ENCODE data around the gene TMPO. TPM values are rescaled to one million over a fixed set of nuclear protein-coding genes. Genes with fewer than 3 reads are reported as not detected.

TMPO gene
- total RNA-seq, 1 experiment from 2014 or later = 202 TPM

GRCh38 chr12:98580695-98581094, 65.3 kb downstream of the TMPO start:
- Histone ChIP-seq H3K14ac (ENCODE audit: insufficient read depth, low read length) (no peak overlapping the region), H3K4me2 (ENCODE audit: insufficient read depth, insufficient read length, low read length) (no peak overlapping the region), H2BK12ac (ENCODE audit: insufficient read length, low read depth, low read length) (no peak overlapping the region), H3K18ac (ENCODE audit: insufficient read length, low read depth, low read length) (no peak overlapping the region), H4K5ac (ENCODE audit: insufficient read length, low read depth, low read length) (no peak overlapping the region), H3K79me1 (ENCODE audit: insufficient read depth, low read depth, low read length, poor library complexity, severe bottlenecking) (no peaks in the 10 kb centered on the region), H3K56ac (ENCODE audit: insufficient read length, low read depth, low read length) (no peak overlapping the region), H3K23me2 (ENCODE audit: insufficient read length, low read depth, low read length, poor library complexity, severe bottlenecking) (no peaks in the 10 kb centered on the region), H2BK5ac (ENCODE audit: insufficient read length, low read length) (no peak overlapping the region), H3K9me3 (ENCODE audit: control insufficient read depth, low read depth, low read length) (no peaks in the 10 kb centered on the region), H3K4ac (ENCODE audit: low read depth, low read length) (no peak overlapping the region), H4K20me1 (ENCODE audit: control insufficient read depth, insufficient read depth, insufficient read length) (no peaks in the 10 kb centered on the region), H3K23ac (ENCODE audit: insufficient read length, low read depth, low read length) (no peak overlapping the region), H2BK20ac (ENCODE audit: low read depth, low read length, poor library complexity, severe bottlenecking) (no peak overlapping the region), H3K27ac (ENCODE audit: insufficient read length, low read depth, low read length) (no peak overlapping the region), H2BK15ac (ENCODE audit: low read depth, low read length) (no peak overlapping the region), H3K27me3 (ENCODE audit: insufficient read depth, low read length) (no peaks in the 10 kb centered on the region; the same call in 1 of the 2 replicates), H3K79me2 (ENCODE audit: insufficient read depth, low read length) (no peaks in the 10 kb centered on the region), H4K91ac (ENCODE audit: insufficient read length, low read depth, low read length) (no peak overlapping the region), H3T11ph (ENCODE audit: low read length) (no peak overlapping the region), H3K9ac (ENCODE audit: extremely low read depth, insufficient read length, low read length) (no peak overlapping the region), H3K4me1 (ENCODE audit: insufficient read depth, low read length) (no peaks in the 10 kb centered on the region), H4K8ac (replicated peaks; ENCODE audit: insufficient read length, low read depth, low read length) (no peak overlapping the region), H2BK120ac (ENCODE audit: low read depth, low read length, poor library complexity, severe bottlenecking) (no peak overlapping the region), H2AK5ac (ENCODE audit: insufficient read length, low read length) (no peak overlapping the region), H2AFZ (ENCODE audit: low read length) (no peak overlapping the region)
- WGBS (ENCODE audit: extremely low coverage, insufficient read length, low lambda C conversion rate) = no CpG with 5 or more reads among the region's 5 CpGs
- TF ChIP-seq CTCF (conservative IDR thresholded peaks at IDR 0.05) = no peak
- no peak overlapping the region for H3K4me3 Mint-ChIP-seq
- H3K27me3 Mint-ChIP-seq (ENCODE audit: low read depth) = no peaks in the 10 kb centered on the region; the same call in 1 of the 2 replicates
- no peak overlapping the region for H3K27ac Mint-ChIP-seq
- no peaks in the 10 kb centered on the region for H3K36me3 Mint-ChIP-seq (ENCODE audit: insufficient read depth in 1 of 3, low read depth in 3 of 3)
- H3K9me3 Mint-ChIP-seq = no peaks in the 10 kb centered on the region
- no peaks in the 10 kb centered on the region for H3K4me1 Mint-ChIP-seq
- no peak for DNase-seq
